NT2/D1 (cell line): ENCODE measurements around the gene MPHOSPH8.

Experiments used
- SUZ12 ChIP-seq: IDR thresholded peaks from 2 replicates; pipeline ENCODE4 v1.6.1; 2011; ENCODE audit not compliant: insufficient read length, insufficient read depth; ENCODE audit errors: extremely low read depth
- YY1 ChIP-seq: IDR thresholded peaks from 2 replicates; pipeline ENCODE4 v1.6.1; 2011; ENCODE audit not compliant: insufficient read length, insufficient read depth
- ZNF274 ChIP-seq: IDR thresholded peaks from 2 replicates; pipeline ENCODE4 v1.6.1; 2011; ENCODE audit warnings: mild to moderate bottlenecking, low read depth, low read length

DNA sequence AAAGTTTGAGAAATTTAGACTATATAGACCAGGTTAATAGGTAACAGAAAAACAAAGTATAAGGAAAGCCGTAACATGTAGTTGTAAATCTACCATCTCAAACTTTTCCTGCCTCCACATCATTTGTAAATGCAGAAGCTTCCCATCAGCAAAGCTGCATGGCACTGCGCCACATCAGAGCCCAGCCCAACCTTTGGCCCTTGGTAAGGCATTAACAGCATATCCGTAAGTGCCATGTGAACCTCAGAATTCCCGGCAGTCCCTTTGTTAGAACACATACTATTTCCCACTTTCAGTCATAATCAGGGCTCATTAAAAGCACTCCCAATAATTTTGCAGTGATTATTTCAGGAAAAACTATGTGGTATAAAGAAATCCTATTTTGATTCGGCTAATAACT is 51.6 kb downstream of the MPHOSPH8 start:
- TF ChIP-seq ZNF274: no peak
- TF ChIP-seq SUZ12: no peak
- no peak for TF ChIP-seq YY1
